Gastroesophageal sphincter (tissue), 4 donors: ENCODE measurements around the gene CCM2L. TPM values are rescaled to one million over a fixed set of nuclear protein-coding genes. Genes with fewer than 3 reads are reported as not detected.

Source experiments
- ATAC-seq: fragments of 150-250 bp; one replicate; pipeline ENCODE4 v1.9.1; 2016; ENCODE audit warnings: mild to moderate bottlenecking, moderate library complexity
- H3K27ac ChIP-seq, 4 donors: fragments of 200-600 bp; sonication (generic) in 3 of 4; 1 replicate in 3 of 4; 2 replicates in 1 of 4; pipeline ENCODE4 v1.5.1; 2016 to 2019
- H3K27me3 ChIP-seq: fragments of 200-600 bp; sonication (generic); one replicate; pipeline ENCODE4 v1.5.1; 2019
- H3K36me3 ChIP-seq, 2 donors: fragments of 200-600 bp; sonication (generic); one replicate each; pipeline ENCODE4 v1.5.1; 2019; ENCODE audit warnings: control low read depth in 1 of 2
- H3K4me1 ChIP-seq, 3 donors: fragments of 200-600 bp; sonication (generic); 1 replicate in 2 of 3; 2 replicates in 1 of 3; pipeline ENCODE4 v1.5.1; 2016 to 2019; ENCODE audit warnings: control low read depth in 2 of 3
- H3K4me3 ChIP-seq, 2 donors: fragments of 200-600 bp; sonication (generic); one replicate each; pipeline ENCODE4 v1.5.1; 2019; ENCODE audit warnings: mild to moderate bottlenecking in 1 of 2, moderate library complexity in 1 of 2
- H3K9me3 ChIP-seq, 3 donors: fragments of 200-600 bp; sonication (generic); one replicate each; pipeline ENCODE4 v1.5.1; 2017 to 2019; ENCODE audit warnings: control low read depth in 2 of 3
- CTCF ChIP-seq, 4 experiments: fragments of 200-600 bp in 2 of 4; fragments of 450-650 bp in 2 of 4; sonication (generic) in 1 of 4; IDR thresholded peaks; one replicate each; pipeline ENCODE4 v1.5.1; 2017 to 2019; ENCODE audit warnings: antibody characterized with exemption in 4 of 4, mild to moderate bottlenecking in 2 of 4, moderate library complexity in 2 of 4
- EP300 ChIP-seq: sonication (generic); formaldehyde crosslinking; IDR thresholded peaks from one replicate; pipeline ENCODE4 v1.6.1; 2017; ENCODE audit warnings: antibody characterized with exemption, mild to moderate bottlenecking
- POLR2A ChIP-seq, 2 donors: fragments of 450-650 bp; IDR thresholded peaks; one replicate each; pipeline ENCODE4 v1.6.1; 2017; ENCODE audit warnings: antibody characterized with exemption in 2 of 2, mild to moderate bottlenecking in 2 of 2, moderate library complexity in 1 of 2
- POLR2AphosphoS5 ChIP-seq: sonication (generic); formaldehyde crosslinking; IDR thresholded peaks from one replicate; pipeline ENCODE4 v1.6.1; 2017; ENCODE audit warnings: antibody characterized with exemption
- WGBS, 2 donors: methylation state at CpG; one replicate each; pipeline ENCODE4 v1.1.5; 2018; ENCODE audit warnings: low coverage in 1 of 2; 5-methylcytosine and 5-hydroxymethylcytosine counted together
- total RNA-seq, 4 donors: library from RNA; depleted of rRNA; stranded (reverse); fragments of >200 nt; gene quantifications; one replicate each; pipeline ENCODE4 v1.1.0, GENCODE V29; 2016

CCM2L gene
- total RNA-seq, 4 donors from 2014 or later: 3.0 to 9.3 (median 5.6) TPM

GRCh38 chr20:32036716-32037485, 26.7 kb downstream of the CCM2L start:
- H3K9me3 ChIP-seq: peaks cover 0 to 4% (median 0%) of the 10 kb centered on the region in 3 donors
- H3K4me1 ChIP-seq: peaks cover 0 to under 1% (median 0%) of the 10 kb centered on the region in 3 donors
- no peak for ATAC-seq
- 48 to 57% methylated on average over 5 to 7 of the region's 10 CpGs for WGBS, 2 donors
- H3K36me3 ChIP-seq: no peaks in the 10 kb centered on the region
- TF ChIP-seq POLR2AphosphoS5 (no peak), CTCF (IDR thresholded peaks at IDR 0.05) (no peak), EP300 (no peak), POLR2A (IDR thresholded peaks at IDR 0.05) (peak in 1 of 2 donors; percentile 7)
- no peak overlapping the region for H3K4me3 ChIP-seq
- H3K27ac ChIP-seq: no peak overlapping the region
- H3K27me3 ChIP-seq: peaks cover 95% of the 10 kb centered on the region

GRCh38 chr20:32037929-32038328, 27.7 kb downstream of the CCM2L start:
- TF ChIP-seq CTCF (IDR thresholded peaks at IDR 0.05): no peak
- no peak for TF ChIP-seq EP300
- no peak for TF ChIP-seq POLR2AphosphoS5
- no peak for TF ChIP-seq POLR2A (IDR thresholded peaks at IDR 0.05)
- no peak for ATAC-seq
- H3K4me3 ChIP-seq: no peak overlapping the region
- H3K9me3 ChIP-seq: peaks cover 0 to 4% (median 0%) of the 10 kb centered on the region in 3 donors
- H3K36me3 ChIP-seq: no peaks in the 10 kb centered on the region
- peaks cover 85% of the 10 kb centered on the region for H3K27me3 ChIP-seq
- H3K4me1 ChIP-seq: no peaks in the 10 kb centered on the region
- no peak overlapping the region for H3K27ac ChIP-seq
- 80 to 100% methylated on average over 1 of the region's 4 CpGs for WGBS, 2 donors

- Histone ChIP-seq H3K27ac (peak overlapping the region in 1 of 4 donors; percentile 37), H3K27me3 (peaks cover 68% of the 10 kb centered on the region), H3K36me3 (no peaks in the 10 kb centered on the region), H3K4me3 (no peak overlapping the region), H3K9me3 (peaks cover 0 to 4% (median 0%) of the 10 kb centered on the region in 3 donors), H3K4me1 (no peaks in the 10 kb centered on the region)
- TF ChIP-seq EP300 (no peak), POLR2AphosphoS5 (no peak), CTCF (IDR thresholded peaks at IDR 0.05) (no peak), POLR2A (IDR thresholded peaks at IDR 0.05) (no peak)
- 20 to 80% methylated on average over 1 to 2 of the region's 10 CpGs for WGBS, 2 donors
- peak; percentile 86 for ATAC-seq
These were observed 30.1 kb downstream of the CCM2L start for GRCh38 chr20:32040142-32040953.

- no peak for TF ChIP-seq CTCF (IDR thresholded peaks at IDR 0.05)
- no peak for TF ChIP-seq POLR2A (IDR thresholded peaks at IDR 0.05)
- TF ChIP-seq POLR2AphosphoS5: no peak
- no peak for TF ChIP-seq EP300
- Histone ChIP-seq H3K27me3 (peaks cover 61% of the 10 kb centered on the region), H3K27ac (no peak overlapping the region), H3K9me3 (no peaks in the 10 kb centered on the region), H3K4me1 (peaks cover 0 to 2% (median 0%) of the 10 kb centered on the region in 3 donors), H3K4me3 (no peak overlapping the region), H3K36me3 (no peaks in the 10 kb centered on the region)
- WGBS, 2 donors: 54 to 90% methylated on average over 2 to 3 of the region's 3 CpGs
- ATAC-seq: no peak
These were observed 35.8 kb downstream of the CCM2L start for GRCh38 chr20:32045999-32046398.
